ENCODE measurements around the gene OR5K4.

Gene OR5K4

DNA sequence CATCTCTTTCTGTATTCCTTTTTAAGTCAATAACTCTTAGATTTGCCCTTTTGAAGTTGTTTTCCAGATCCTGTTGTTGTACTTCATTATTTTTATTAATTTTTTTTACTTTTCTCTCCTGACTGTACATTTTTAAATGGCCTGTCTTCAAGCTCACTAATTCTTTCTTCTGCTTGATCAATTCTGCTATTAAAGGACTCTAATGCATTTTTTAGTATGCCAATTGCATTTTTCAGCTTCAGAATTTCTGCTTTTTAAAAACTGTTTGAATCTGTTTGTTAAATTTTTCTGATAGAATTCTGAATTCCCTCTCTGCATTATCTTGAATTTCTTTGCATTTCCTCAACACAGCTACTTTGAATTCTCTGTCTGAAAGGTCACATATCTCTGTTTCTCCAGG lies 5.6 kb downstream of the OR5K4 start:
- no peaks in the 10 kb centered on the region for H4K20me1 ChIP-seq (ENCODE audit: insufficient read depth, low read length)
- H3K4me1 ChIP-seq (ENCODE audit: low read length): peaks cover 9% of the 10 kb centered on the region
- TF ChIP-seq EZH2phosphoT487 (IDR thresholded peaks at IDR 0.05; ENCODE audit: low read length) (no peak), EZH2 (optimal IDR thresholded peaks at IDR 0.05; ENCODE audit: low read depth, low read length) (no peak)
- TF ChIP-seq, protein P1, sequence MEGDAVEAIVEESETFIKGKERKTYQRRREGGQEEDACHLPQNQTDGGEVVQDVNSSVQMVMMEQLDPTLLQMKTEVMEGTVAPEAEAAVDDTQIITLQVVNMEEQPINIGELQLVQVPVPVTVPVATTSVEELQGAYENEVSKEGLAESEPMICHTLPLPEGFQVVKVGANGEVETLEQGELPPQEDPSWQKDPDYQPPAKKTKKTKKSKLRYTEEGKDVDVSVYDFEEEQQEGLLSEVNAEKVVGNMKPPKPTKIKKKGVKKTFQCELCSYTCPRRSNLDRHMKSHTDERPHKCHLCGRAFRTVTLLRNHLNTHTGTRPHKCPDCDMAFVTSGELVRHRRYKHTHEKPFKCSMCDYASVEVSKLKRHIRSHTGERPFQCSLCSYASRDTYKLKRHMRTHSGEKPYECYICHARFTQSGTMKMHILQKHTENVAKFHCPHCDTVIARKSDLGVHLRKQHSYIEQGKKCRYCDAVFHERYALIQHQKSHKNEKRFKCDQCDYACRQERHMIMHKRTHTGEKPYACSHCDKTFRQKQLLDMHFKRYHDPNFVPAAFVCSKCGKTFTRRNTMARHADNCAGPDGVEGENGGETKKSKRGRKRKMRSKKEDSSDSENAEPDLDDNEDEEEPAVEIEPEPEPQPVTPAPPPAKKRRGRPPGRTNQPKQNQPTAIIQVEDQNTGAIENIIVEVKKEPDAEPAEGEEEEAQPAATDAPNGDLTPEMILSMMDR (IDR thresholded peaks at IDR 0.05; ENCODE audit: low read length): no peak
- H3K4me2 ChIP-seq (ENCODE audit: low read depth, low read length): no peak overlapping the region
- H3K27me3 ChIP-seq (replicated peaks; ENCODE audit: insufficient read depth, low read length): no peaks in the 10 kb centered on the region
- no peaks in the 10 kb centered on the region for H3K36me3 ChIP-seq (replicated peaks; ENCODE audit: insufficient read depth, low read length)
- no peak overlapping the region for H3K9ac ChIP-seq (ENCODE audit: low read length)
- no peaks in the 10 kb centered on the region for H3K79me2 ChIP-seq (ENCODE audit: low read length)
- no peaks in the 10 kb centered on the region for H3F3A ChIP-seq (ENCODE audit: insufficient read depth, low read length)
- H3K9me2 ChIP-seq (replicated peaks; ENCODE audit: insufficient read depth, low read length): no peaks in the 10 kb centered on the region
- no peaks in the 10 kb centered on the region for H3K9me3 ChIP-seq (replicated peaks; ENCODE audit: insufficient read depth, low read length)
- H3K27ac ChIP-seq (ENCODE audit: low read length): no peak overlapping the region
- no peak for DNase-seq
- H3K4me3 ChIP-seq (ENCODE audit: low read length): no peak overlapping the region
- H2AFZ ChIP-seq (ENCODE audit: low read length): no peak overlapping the region

DNA sequence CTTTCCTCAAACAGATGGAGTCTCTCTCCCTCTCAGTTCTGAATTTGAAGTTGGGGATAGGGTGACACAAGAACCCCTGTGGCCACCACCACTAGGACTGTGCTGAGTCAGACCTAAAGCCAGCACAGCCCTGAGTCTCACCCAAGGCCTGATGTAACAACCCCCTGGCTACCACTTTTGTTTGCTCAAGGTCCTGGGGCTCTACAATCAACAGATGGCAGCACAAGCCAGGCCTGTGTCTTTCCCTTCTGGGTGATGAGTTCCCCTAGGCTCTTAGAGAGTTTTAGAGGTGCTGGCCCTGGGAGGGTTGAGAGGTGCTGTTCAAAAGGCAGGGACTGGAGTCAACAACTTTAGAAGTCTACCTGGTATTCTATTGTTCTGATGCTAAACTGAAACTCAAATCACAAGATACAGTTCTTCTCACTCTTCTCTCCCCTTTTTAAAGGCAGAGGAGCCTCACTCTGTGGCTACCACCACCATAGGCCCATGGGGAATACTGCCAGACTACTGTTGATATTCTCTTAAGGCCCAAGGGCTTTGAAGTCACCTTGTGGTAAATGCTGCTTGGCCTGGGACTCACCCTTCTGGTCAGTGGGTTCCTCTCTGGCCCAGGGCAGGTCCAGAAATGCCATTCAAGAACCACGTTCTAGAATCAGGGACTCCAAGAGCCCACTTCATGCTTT lies 6.5 kb downstream of the OR5K4 start:
- H3K27me3 ChIP-seq (replicated peaks; ENCODE audit: insufficient read depth, low read length): no peaks in the 10 kb centered on the region
- H3K27ac ChIP-seq (ENCODE audit: low read length): no peak overlapping the region
- no peak overlapping the region for H3K4me2 ChIP-seq (ENCODE audit: low read depth, low read length)
- no peak overlapping the region for H3K9ac ChIP-seq (ENCODE audit: low read length)
- H4K20me1 ChIP-seq (ENCODE audit: insufficient read depth, low read length): no peaks in the 10 kb centered on the region
- TF ChIP-seq EZH2phosphoT487 (IDR thresholded peaks at IDR 0.05; ENCODE audit: low read length) (no peak), EZH2 (optimal IDR thresholded peaks at IDR 0.05; ENCODE audit: low read depth, low read length) (no peak)
- TF ChIP-seq, protein P1 (IDR thresholded peaks at IDR 0.05; ENCODE audit: low read length): peak; percentile 69
- H2AFZ ChIP-seq (ENCODE audit: low read length): no peak overlapping the region
- H3F3A ChIP-seq (ENCODE audit: insufficient read depth, low read length): no peaks in the 10 kb centered on the region
- no peaks in the 10 kb centered on the region for H3K79me2 ChIP-seq (ENCODE audit: low read length)
- no peak overlapping the region for H3K4me3 ChIP-seq (ENCODE audit: low read length)
- no peaks in the 10 kb centered on the region for H3K9me2 ChIP-seq (replicated peaks; ENCODE audit: insufficient read depth, low read length)
- peak; percentile 83 for DNase-seq
- H3K4me1 ChIP-seq (ENCODE audit: low read length): peaks cover 9% of the 10 kb centered on the region
- H3K9me3 ChIP-seq (replicated peaks; ENCODE audit: insufficient read depth, low read length): no peaks in the 10 kb centered on the region
- H3K36me3 ChIP-seq (replicated peaks; ENCODE audit: insufficient read depth, low read length): no peaks in the 10 kb centered on the region

DNA sequence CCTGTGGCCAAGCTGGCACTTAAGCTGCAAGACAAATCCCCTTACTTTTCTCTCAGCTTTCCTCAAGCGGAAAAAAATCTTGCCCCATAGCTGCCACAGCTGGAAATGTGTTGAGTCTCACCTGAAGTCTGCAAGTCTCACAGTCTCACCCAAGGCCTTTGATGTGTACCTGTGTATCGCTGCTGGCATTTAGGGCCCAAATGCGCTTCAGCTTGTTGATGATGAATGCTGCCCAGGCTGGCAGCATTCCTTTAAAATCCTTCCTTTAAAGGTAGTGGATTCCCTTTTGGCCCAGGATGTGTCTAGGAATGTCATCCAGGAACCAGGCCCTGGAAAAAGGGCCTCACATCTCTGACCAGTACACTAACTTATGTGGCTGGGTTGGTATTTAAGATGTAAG lies 7.0 kb downstream of the OR5K4 start:
- DNase-seq: no peak
- H3K4me3 ChIP-seq (ENCODE audit: low read length): no peak overlapping the region
- no peak overlapping the region for H2AFZ ChIP-seq (ENCODE audit: low read length)
- TF ChIP-seq EZH2 (optimal IDR thresholded peaks at IDR 0.05; ENCODE audit: low read depth, low read length): no peak
- TF ChIP-seq EZH2phosphoT487 (IDR thresholded peaks at IDR 0.05; ENCODE audit: low read length): no peak
- TF ChIP-seq, protein P1 (IDR thresholded peaks at IDR 0.05; ENCODE audit: low read length): no peak
- H3K9ac ChIP-seq (ENCODE audit: low read length): no peak overlapping the region
- no peaks in the 10 kb centered on the region for H3K27me3 ChIP-seq (replicated peaks; ENCODE audit: insufficient read depth, low read length)
- no peak overlapping the region for H3K27ac ChIP-seq (ENCODE audit: low read length)
- H3K9me2 ChIP-seq (replicated peaks; ENCODE audit: insufficient read depth, low read length): no peaks in the 10 kb centered on the region
- H3K4me2 ChIP-seq (ENCODE audit: low read depth, low read length): no peak overlapping the region
- H3K4me1 ChIP-seq (ENCODE audit: low read length): peaks cover 9% of the 10 kb centered on the region
- H3K79me2 ChIP-seq (ENCODE audit: low read length): no peaks in the 10 kb centered on the region
- no peaks in the 10 kb centered on the region for H3K9me3 ChIP-seq (replicated peaks; ENCODE audit: insufficient read depth, low read length)
- no peaks in the 10 kb centered on the region for H4K20me1 ChIP-seq (ENCODE audit: insufficient read depth, low read length)
- H3F3A ChIP-seq (ENCODE audit: insufficient read depth, low read length): no peaks in the 10 kb centered on the region
- no peaks in the 10 kb centered on the region for H3K36me3 ChIP-seq (replicated peaks; ENCODE audit: insufficient read depth, low read length)
